ENCODE measurements around the gene CDCA7.

DNA sequence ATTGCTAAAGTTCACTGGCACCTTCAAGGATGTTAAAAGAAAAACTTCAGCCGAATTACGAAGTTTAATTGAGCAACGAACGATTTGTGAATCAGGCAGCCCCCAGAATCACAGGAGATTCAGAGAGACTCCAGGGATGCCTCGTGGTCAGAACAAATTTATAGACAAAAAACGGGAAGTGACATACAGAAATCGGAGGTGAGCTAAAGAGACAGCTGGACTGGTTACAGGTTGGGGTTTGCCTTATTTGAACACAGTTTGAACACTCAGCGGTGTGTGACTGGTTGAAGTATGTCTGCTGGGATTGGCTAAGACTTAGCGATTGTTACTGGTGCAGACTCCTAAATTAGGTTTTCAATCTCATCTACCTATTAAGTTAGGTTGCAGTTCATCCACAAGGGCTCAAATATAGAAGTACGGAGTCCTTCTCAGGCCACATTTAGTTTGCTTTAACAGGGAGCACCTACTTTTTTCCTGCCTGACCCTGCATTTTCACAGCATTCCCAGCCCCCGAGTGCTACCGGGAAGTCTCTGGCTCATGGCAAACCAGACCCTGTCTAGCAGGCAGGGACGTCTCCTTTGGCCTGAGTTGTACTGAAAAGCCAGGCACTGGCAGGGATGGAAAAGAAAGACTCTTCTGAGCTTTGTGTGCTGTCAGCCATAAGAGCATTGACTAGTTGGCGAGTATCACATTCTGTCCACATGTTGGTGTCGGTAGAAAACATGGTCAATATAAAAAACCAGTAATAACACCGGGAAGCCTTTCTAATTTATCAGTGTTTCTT is 41.1 kb downstream of the CDCA7 start:
- no peak for TF ChIP-seq POLR2A (IDR thresholded peaks at IDR 0.05)
- TF ChIP-seq, protein P1, sequence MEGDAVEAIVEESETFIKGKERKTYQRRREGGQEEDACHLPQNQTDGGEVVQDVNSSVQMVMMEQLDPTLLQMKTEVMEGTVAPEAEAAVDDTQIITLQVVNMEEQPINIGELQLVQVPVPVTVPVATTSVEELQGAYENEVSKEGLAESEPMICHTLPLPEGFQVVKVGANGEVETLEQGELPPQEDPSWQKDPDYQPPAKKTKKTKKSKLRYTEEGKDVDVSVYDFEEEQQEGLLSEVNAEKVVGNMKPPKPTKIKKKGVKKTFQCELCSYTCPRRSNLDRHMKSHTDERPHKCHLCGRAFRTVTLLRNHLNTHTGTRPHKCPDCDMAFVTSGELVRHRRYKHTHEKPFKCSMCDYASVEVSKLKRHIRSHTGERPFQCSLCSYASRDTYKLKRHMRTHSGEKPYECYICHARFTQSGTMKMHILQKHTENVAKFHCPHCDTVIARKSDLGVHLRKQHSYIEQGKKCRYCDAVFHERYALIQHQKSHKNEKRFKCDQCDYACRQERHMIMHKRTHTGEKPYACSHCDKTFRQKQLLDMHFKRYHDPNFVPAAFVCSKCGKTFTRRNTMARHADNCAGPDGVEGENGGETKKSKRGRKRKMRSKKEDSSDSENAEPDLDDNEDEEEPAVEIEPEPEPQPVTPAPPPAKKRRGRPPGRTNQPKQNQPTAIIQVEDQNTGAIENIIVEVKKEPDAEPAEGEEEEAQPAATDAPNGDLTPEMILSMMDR (IDR thresholded peaks at IDR 0.05), result no peak
